OCI-LY7 (cell line): ENCODE data around the gene GLE1.

Experiments used
- CTCF ChIP-seq: fragments of 200-600 bp; sonication (generic); conservative IDR thresholded peaks from 2 replicates; pipeline ENCODE4 v1.5.1; 2014; ENCODE audit warnings: mild to moderate bottlenecking, antibody characterized with exemption, low read length, moderate library complexity, mixed read lengths
- EZH2phosphoT487 ChIP-seq: fragments of 200-600 bp; sonication (generic); IDR thresholded peaks from 2 replicates; pipeline ENCODE4 v1.6.1; 2018; ENCODE audit warnings: low read depth, borderline replicate concordance, mild to moderate bottlenecking, mixed run types, antibody characterized with exemption, low read length, moderate library complexity, mixed read lengths

- TF ChIP-seq CTCF (no peak), EZH2phosphoT487 (no peak)
Observed at GRCh38 chr9:128494746-128495129, 9.8 kb upstream of the GLE1 start.
